RWPE1 (cell line): ENCODE measurements around the gene UTS2R.

Source experiments
- CTCF ChIA-PET: fragments of 350-600 bp; sonication (Branson Sonifier 250); formaldehyde crosslinking; extraction: SDS; loops from one replicate; lab custom pipeline; 2021; lab: Yijun Ruan, JAX
- POLR2A ChIA-PET: fragments of 400-600 bp; formaldehyde crosslinking; extraction: SDS; loops from one replicate; lab custom pipeline; 2020; ENCODE audit warnings: antibody characterized with exemption; ENCODE audit not compliant: low non-redundant PET; lab: Yijun Ruan, JAX
- DNase-seq: peaks from one replicate; pipeline ENCODE4 v3.0.0; 2012; ENCODE audit warnings: low spot score
- H3K27ac ChIP-seq: fragments of 450-650 bp; 2 replicates; pipeline ENCODE4 v1.5.1; 2017
- CTCF ChIP-seq: fragments of 450-650 bp; conservative IDR thresholded peaks from 2 replicates; pipeline ENCODE4 v1.5.1; 2017; ENCODE audit warnings: low read depth, mild to moderate bottlenecking

UTS2R gene

GRCh38 chr17:82419540-82419939 is 48.0 kb downstream of the UTS2R start:
- no peak for TF ChIP-seq CTCF
- ChIA-PET POLR2A (no interaction called here), CTCF (interaction anchor here (0.6 to 1.1 kb wide), 2 partner anchors 35 to 424 kb away, joined by 5 to 6 read pairs; no protein-coding TSS in a partner anchor)
- H3K27ac ChIP-seq = no peak overlapping the region
- no peak for DNase-seq

- H3K27ac ChIP-seq = no peak overlapping the region
- peak; percentile 40 for TF ChIP-seq CTCF
- POLR2A ChIA-PET = interaction anchor here (0.5 kb wide), 1 partner anchor 23 kb away, joined by 5 read pairs; no protein-coding TSS in a partner anchor
- DNase-seq = no peak
- CTCF ChIA-PET = no interaction called here
Measured at GRCh38 chr17:82424001-82424862, 52.7 kb downstream of the UTS2R start.

GRCh38 chr17:82424863-82425159 is 53.2 kb downstream of the UTS2R start:
- DNase-seq = no peak
- ChIA-PET POLR2A (no interaction called here), CTCF (no interaction called here)
- TF ChIP-seq CTCF = no peak; the same call in 1 of the 2 replicates
- H3K27ac ChIP-seq = no peak overlapping the region
